IPS-NIHi7 (cell line): ENCODE data around the gene MAP3K5.

Experiments
- DNase-seq: peaks from one replicate; pipeline ENCODE4 v3.0.0; 2012; ENCODE audit warnings: mixed read lengths; ENCODE audit errors: extremely low spot score

MAP3K5 gene

GRCh38 chr6:136517002-136517401, 275.3 kb downstream of the MAP3K5 start:
- no peak for DNase-seq

GRCh38 chr6:136514591-136514990, 277.7 kb downstream of the MAP3K5 start:
- DNase-seq, result no peak

GRCh38 chr6:136511926-136512325, 280.4 kb downstream of the MAP3K5 start:
- DNase-seq, result no peak

GRCh38 chr6:136511397-136511796, 280.9 kb downstream of the MAP3K5 start:
- DNase-seq, result no peak

- no peak for DNase-seq
Measured at GRCh38 chr6:136510782-136511181, 281.5 kb downstream of the MAP3K5 start.

GRCh38 chr6:136510299-136510698, 282.0 kb downstream of the MAP3K5 start:
- DNase-seq, result no peak

- DNase-seq, result no peak
Measured at GRCh38 chr6:136508725-136509392, 283.4 kb downstream of the MAP3K5 start.
